Activated CD8-positive, alpha-beta T cell treated with anti-CD3 and anti-CD28 coated beads for 36 hours (primary cell): ENCODE results near the gene GABBR2. TPM values are rescaled to one million over a fixed set of nuclear protein-coding genes. Genes with fewer than 3 reads are reported as not detected.

Experiments
- ATAC-seq: fragments of 200-7000 bp; cut with Tn5 transposase; one replicate; pipeline ENCODE4 v1.10.0; 2021; ENCODE audit warnings: mild to moderate bottlenecking, moderate library complexity
- CTCF ChIA-PET: fragments of 350-600 bp; sonication (Branson Sonifier 250); formaldehyde crosslinking; loops from one replicate; lab custom pipeline; 2021; ENCODE audit warnings: antibody characterized with exemption; lab: Charles Lee
- POLR2A ChIA-PET: fragments of 350-600 bp; sonication (Branson Sonifier 250); formaldehyde crosslinking; loops from one replicate; lab custom pipeline; 2021; ENCODE audit warnings: antibody characterized with exemption; lab: Charles Lee
- DNase-seq: peaks from one replicate; pipeline ENCODE4 v3.0.0-alpha.2; 2020
- H3K27ac Mint-ChIP-seq: one replicate; pipeline ENCODE4 v1.8.0; 2021; ENCODE audit warnings: mild to moderate bottlenecking, mixed read lengths
- H3K27me3 Mint-ChIP-seq: one replicate; pipeline ENCODE4 v1.8.0; 2021; ENCODE audit warnings: mixed read lengths
- H3K36me3 Mint-ChIP-seq: one replicate; pipeline ENCODE4 v1.8.0; 2021; ENCODE audit warnings: low read depth, mixed read lengths
- H3K4me1 Mint-ChIP-seq: one replicate; pipeline ENCODE4 v1.8.0; 2021; ENCODE audit warnings: low read depth, mixed read lengths
- H3K4me3 Mint-ChIP-seq: one replicate; pipeline ENCODE4 v1.8.0; 2021; ENCODE audit warnings: mild to moderate bottlenecking, moderate library complexity, mixed read lengths
- H3K9me3 Mint-ChIP-seq: one replicate; pipeline ENCODE4 v1.8.0; 2021; ENCODE audit warnings: mixed read lengths
- intact Hi-C: fragments of 100-400 bp; cut with micrococcal nuclease; formaldehyde crosslinking; loops from one replicate; pipeline ENCODE4 v1.10.0; 2022
- total RNA-seq, 2 experiments: library from RNA; stranded (reverse); gene quantifications; one replicate each; pipeline ENCODE4 v1.2.3, GENCODE V29; 2021
- TF ChIP-seq, protein P1 (sequence below): fragments of 200-600 bp; IDR thresholded peaks from one replicate; pipeline ENCODE4 v1.8.0; 2022; ENCODE audit warnings: antibody characterized with exemption, mild to moderate bottlenecking

GABBR2 gene
- total RNA-seq, 2 experiments from 2014 or later: not detected

DNA sequence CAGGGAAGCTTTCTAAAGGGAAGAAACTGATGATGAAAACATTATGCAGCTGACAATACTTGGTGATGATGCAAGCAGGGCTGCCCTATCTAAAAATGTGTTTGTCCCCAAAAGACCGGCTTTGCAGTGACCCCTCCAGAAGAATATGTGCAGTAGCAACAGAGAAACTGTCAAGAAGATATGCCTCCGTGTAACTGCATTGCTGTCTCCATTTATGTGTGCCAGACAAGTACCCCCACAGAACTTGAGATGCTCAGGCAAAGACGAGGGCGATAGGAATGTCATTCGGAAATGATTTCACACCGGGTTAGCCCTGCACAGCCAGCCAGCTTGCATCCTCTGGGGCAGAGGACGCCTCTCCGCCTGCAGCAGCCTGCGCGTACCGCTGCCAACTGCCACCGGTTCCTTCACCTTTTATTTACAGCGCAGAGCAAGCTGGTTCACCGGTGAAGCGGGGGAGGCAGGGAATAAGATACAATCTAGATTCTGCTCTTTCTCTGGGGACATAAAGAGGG is 2.0 kb downstream of the GABBR2 start:
- Mint-ChIP-seq H3K4me1 (peaks cover 2% of the 10 kb centered on the region), H3K4me3 (no peak overlapping the region), H3K27ac (no peak overlapping the region), H3K27me3 (peaks cover 63% of the 10 kb centered on the region), H3K36me3 (no peaks in the 10 kb centered on the region), H3K9me3 (no peaks in the 10 kb centered on the region)
- TF ChIP-seq, protein P1, sequence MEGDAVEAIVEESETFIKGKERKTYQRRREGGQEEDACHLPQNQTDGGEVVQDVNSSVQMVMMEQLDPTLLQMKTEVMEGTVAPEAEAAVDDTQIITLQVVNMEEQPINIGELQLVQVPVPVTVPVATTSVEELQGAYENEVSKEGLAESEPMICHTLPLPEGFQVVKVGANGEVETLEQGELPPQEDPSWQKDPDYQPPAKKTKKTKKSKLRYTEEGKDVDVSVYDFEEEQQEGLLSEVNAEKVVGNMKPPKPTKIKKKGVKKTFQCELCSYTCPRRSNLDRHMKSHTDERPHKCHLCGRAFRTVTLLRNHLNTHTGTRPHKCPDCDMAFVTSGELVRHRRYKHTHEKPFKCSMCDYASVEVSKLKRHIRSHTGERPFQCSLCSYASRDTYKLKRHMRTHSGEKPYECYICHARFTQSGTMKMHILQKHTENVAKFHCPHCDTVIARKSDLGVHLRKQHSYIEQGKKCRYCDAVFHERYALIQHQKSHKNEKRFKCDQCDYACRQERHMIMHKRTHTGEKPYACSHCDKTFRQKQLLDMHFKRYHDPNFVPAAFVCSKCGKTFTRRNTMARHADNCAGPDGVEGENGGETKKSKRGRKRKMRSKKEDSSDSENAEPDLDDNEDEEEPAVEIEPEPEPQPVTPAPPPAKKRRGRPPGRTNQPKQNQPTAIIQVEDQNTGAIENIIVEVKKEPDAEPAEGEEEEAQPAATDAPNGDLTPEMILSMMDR: no peak
- POLR2A ChIA-PET: no interaction called here
- intact Hi-C loops: no loop called here
- CTCF ChIA-PET: interaction anchor here (0.6 to 1.7 kb wide), 5 partner anchors 9 to 200 kb away, joined by 3 to 4 read pairs (median 4); no protein-coding TSS in a partner anchor
- ATAC-seq (no peak), DNase-seq (no peak)

DNA sequence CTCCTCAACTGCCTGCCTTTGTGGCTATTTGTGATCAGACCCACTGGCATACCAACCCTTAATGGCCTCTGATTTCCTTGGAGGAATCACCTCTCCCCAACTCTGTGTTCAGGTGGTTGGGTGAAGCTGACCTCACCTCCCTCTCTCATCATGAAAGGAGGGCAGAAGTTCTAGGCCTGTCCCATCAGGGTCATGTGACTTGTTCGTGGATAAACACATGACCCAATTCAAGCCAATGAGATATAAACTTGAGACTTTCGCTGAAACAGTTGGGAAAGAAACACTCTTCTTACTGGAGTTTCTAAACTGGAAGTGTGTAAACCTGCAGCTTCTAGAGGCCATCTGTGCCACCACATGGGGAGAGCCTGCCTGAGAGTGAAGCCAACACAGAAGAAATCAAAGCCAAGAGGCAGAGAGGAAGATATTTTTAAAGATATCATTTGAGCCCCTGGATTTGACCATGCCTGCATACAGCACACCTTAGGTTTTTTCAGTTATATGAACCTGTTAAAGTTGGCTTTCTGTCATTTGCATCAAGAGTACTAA is 5.8 kb downstream of the GABBR2 start:
- TF ChIP-seq, protein P1: no peak
- H3K9me3 Mint-ChIP-seq: no peaks in the 10 kb centered on the region
- ATAC-seq (no peak), DNase-seq (no peak)
- H3K4me3 Mint-ChIP-seq: no peak overlapping the region
- H3K4me1 Mint-ChIP-seq: no peaks in the 10 kb centered on the region
- POLR2A ChIA-PET: no interaction called here
- intact Hi-C loops: no loop called here
- CTCF ChIA-PET: no interaction called here
- no peak overlapping the region for H3K27ac Mint-ChIP-seq
- no peaks in the 10 kb centered on the region for H3K36me3 Mint-ChIP-seq
- H3K27me3 Mint-ChIP-seq: peaks cover 39% of the 10 kb centered on the region

DNA sequence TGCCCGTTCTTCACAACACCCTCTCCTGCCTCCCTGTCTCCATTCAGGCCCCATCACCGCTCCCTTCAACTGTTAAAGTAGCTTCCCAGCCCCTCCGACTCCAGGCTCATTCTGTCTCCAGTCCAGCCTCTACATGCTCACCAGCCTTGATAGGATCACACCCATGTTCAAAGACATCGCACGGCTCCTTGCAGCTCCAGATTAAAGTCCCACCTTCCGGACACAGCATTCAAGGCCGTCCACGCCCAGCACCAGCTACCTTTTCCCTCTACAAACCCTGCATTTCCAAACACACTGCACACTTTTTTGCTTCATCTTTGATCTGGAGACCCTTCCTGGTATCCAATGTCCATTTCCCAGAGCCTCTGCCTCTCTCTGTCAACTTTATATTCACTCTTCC is 6.4 kb downstream of the GABBR2 start:
- CTCF ChIA-PET: interaction anchor here (1.4 kb wide), 1 partner anchor 24 kb away, joined by 3 read pairs; no protein-coding TSS in a partner anchor
- H3K36me3 Mint-ChIP-seq: no peaks in the 10 kb centered on the region
- H3K27ac Mint-ChIP-seq: no peak overlapping the region
- intact Hi-C loops: no loop called here
- no peak for ATAC-seq
- H3K4me1 Mint-ChIP-seq: no peaks in the 10 kb centered on the region
- peaks cover 35% of the 10 kb centered on the region for H3K27me3 Mint-ChIP-seq
- TF ChIP-seq, protein P1: no peak
- H3K4me3 Mint-ChIP-seq: no peak overlapping the region
- H3K9me3 Mint-ChIP-seq: no peaks in the 10 kb centered on the region
- no peak for DNase-seq
- POLR2A ChIA-PET: no interaction called here

DNA sequence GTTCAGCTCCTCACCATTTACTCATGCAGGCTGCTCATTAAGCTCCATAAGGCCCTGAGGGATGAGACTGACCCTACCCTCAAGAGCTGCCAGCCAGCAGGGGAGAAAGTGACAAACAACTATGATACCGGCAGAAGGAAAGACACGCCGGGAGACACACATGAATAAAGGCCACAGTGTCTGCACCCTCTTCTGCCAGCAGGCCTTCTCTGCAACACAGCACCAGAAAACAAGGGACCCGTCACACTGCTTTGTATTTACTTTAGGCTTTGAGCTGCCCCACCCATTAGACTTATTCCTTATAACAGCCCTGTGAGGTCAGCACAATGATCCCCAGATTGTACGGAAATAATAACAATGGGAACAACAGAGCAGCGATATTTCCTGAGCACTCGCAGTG is 7.2 kb downstream of the GABBR2 start:
- TF ChIP-seq, protein P1: no peak
- Mint-ChIP-seq H3K36me3 (no peaks in the 10 kb centered on the region), H3K27ac (no peak overlapping the region), H3K4me1 (no peaks in the 10 kb centered on the region), H3K9me3 (no peaks in the 10 kb centered on the region), H3K4me3 (no peak overlapping the region), H3K27me3 (peaks cover 27% of the 10 kb centered on the region)
- no peak for DNase-seq
- intact Hi-C loops: no loop called here
- ATAC-seq: no peak
- ChIA-PET CTCF (interaction anchor here (1.4 kb wide), 1 partner anchor 23 kb away, joined by 3 read pairs; no protein-coding TSS in a partner anchor), POLR2A (no interaction called here)

DNA sequence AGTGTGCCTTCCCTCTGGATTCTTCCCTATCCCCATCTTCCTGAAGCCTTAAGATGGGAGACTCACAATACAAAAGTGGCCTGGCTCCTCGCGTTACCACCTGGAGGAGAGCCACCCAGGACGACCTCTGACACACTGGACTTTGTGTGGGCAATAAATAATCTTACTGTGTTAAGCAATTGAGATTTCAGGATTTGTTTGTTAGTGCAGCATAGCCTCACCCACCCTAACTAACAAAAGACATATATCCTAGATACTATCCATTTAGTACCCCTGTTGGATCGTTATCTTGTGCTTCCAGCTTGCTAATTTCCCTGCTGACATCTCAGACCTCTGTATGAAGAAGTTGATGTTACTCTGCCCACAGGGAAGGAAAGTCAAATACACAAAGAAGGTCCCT is 7.9 kb downstream of the GABBR2 start:
- TF ChIP-seq, protein P1: no peak
- DNase-seq (no peak), ATAC-seq (no peak)
- Mint-ChIP-seq H3K27ac (no peak overlapping the region), H3K4me3 (no peak overlapping the region), H3K4me1 (no peaks in the 10 kb centered on the region), H3K27me3 (peaks cover 24% of the 10 kb centered on the region), H3K9me3 (no peaks in the 10 kb centered on the region), H3K36me3 (no peaks in the 10 kb centered on the region)
- ChIA-PET CTCF (no interaction called here), POLR2A (no interaction called here)
- intact Hi-C loops: no loop called here
